Heart left ventricle (tissue), 16 donors: ENCODE measurements around the gene FRAT2. TPM values are rescaled to one million over a fixed set of nuclear protein-coding genes. Genes with fewer than 3 reads are reported as not detected.
"Not testable (repeated sequence)": the region's sequence is repeated elsewhere in the genome, so short reads cannot be mapped to it uniquely, and the experiment has no call there.

Experiments
- ATAC-seq, 4 donors: fragments of 200-7000 bp; cut with Tn5 transposase; one replicate each; pipeline ENCODE4 v1.9.1; 2020 to 2022; ENCODE audit warnings: moderate library complexity in 4 of 4, mild to moderate bottlenecking in 3 of 4, moderate number of reproducible peaks in 1 of 4
- DNase-seq, 5 donors: peaks; one replicate each; pipeline ENCODE4 v3.0.0-alpha.2; 2020
- H3K27ac ChIP-seq, 12 donors: fragments of 200-600 bp; sonication (generic) in 4 of 12; one replicate each; pipeline versions ENCODE4 v1.5.0 to v1.8.0; 2016 to 2022; ENCODE audit warnings: mild to moderate bottlenecking in 2 of 12
- H3K27me3 ChIP-seq, 9 donors: fragments of 200-600 bp; sonication (generic) in 2 of 9; one replicate each; pipeline versions ENCODE4 v1.5.1 to v1.8.0; 2016 to 2022; ENCODE audit warnings: mild to moderate bottlenecking in 3 of 9
- H3K36me3 ChIP-seq, 9 donors: fragments of 200-600 bp; sonication (generic) in 2 of 9; one replicate each; pipeline versions ENCODE4 v1.5.0 to v1.8.0; 2018 to 2022; ENCODE audit warnings: mild to moderate bottlenecking in 2 of 9
- H3K4me1 ChIP-seq, 12 donors: fragments of 200-600 bp; sonication (generic) in 4 of 12; one replicate each; pipeline versions ENCODE4 v1.5.0 to v1.8.0; 2016 to 2022; ENCODE audit warnings: mild to moderate bottlenecking in 3 of 12
- H3K4me3 ChIP-seq, 12 donors: fragments of 200-600 bp; sonication (generic) in 4 of 12; one replicate each; pipeline versions ENCODE4 v1.5.0 to v1.8.0; 2017 to 2022; ENCODE audit warnings: mild to moderate bottlenecking in 9 of 12, moderate library complexity in 4 of 12
- H3K9me3 ChIP-seq, 12 donors: fragments of 200-600 bp; sonication (generic) in 4 of 12; one replicate each; pipeline versions ENCODE4 v1.5.0 to v1.8.0; 2016 to 2022; ENCODE audit warnings: mild to moderate bottlenecking in 1 of 12
- CTCF ChIP-seq, 12 donors: fragments of 200-600 bp; sonication (generic) in 4 of 12; IDR thresholded peaks; one replicate each; pipeline versions ENCODE4 v1.5.0 to v1.8.0; 2018 to 2022; ENCODE audit warnings: antibody characterized with exemption in 12 of 12, mild to moderate bottlenecking in 5 of 12
- POLR2A ChIP-seq, 2 donors: fragments of 450-650 bp; IDR thresholded peaks; one replicate each; pipeline ENCODE4 v1.6.1; 2017; ENCODE audit warnings: antibody characterized with exemption in 2 of 2, mild to moderate bottlenecking in 2 of 2, moderate library complexity in 2 of 2
- WGBS, 4 donors: extraction: QIAGEN DNeasy Blood & Tissue Kit in 2 of 4; methylation state at CpG; one replicate each; pipeline versions ENCODE4 v1.1.5 to v1.1.7; 2013 to 2018; 5-methylcytosine and 5-hydroxymethylcytosine counted together
- intact Hi-C, 10 donors: fragments of 100-400 bp; cut with DNase I; formaldehyde crosslinking; loops; one replicate each; pipeline versions ENCODE4 v1.11.1 to v1.14.2; 2022
- polyA plus RNA-seq, 2 donors: library from polyadenylated mRNA; stranded (reverse); fragments of 200-250 nt; gene quantifications; one replicate each; pipeline ENCODE4 v1.2.3, GENCODE V29; 2013
- total RNA-seq, 9 donors: library from RNA; depleted of rRNA in 2 of 9; stranded (reverse); fragments of >200 nt in 2 of 9; fragmentation: NEBNext Ultra II Directional in 3 of 9; extraction: Animal tissue kit (Norgen Biotek cat#: 25700) in 3 of 9; gene quantifications; one replicate each; pipeline versions ENCODE4 v1.1.0 to v1.2.4, GENCODE V29; 2016 to 2023
- donor health status: ischemic (EF 13 %, LVEDD 7.1; RV severe dilation, severe dysfunction).
- donor health status: healthy with polysubstance abuse.
- donor health status: DM: no; HTN: yes; CAD: no.
- donor health status: DM: no; HTN: no; CAD: no.
- donor health status: ischemic (EF 25% LVEDD 6.9; RV normal size, moderate dysfunction).
- donor health status: ischemic (EF 25% LVEDD 5.7; RV mildly dilated, moderate dysfunction).
- donor health status: healthy.
- donor health status: DM: yes; HTN: yes; CAD: no.
- donor health status: ischemic (EF 35%, LVEDD 5.7; RV mildly dilated, moderate dysfunction).
- donor health status: nonischemic (EF 11% LVEDD 7.7; RV severe dilation, severe dysfunction).
- donor health status: DM: yes; HTN: yes; CAD: no.
- donor health status: PGD.
- donor health status: ischemic (EF 29% LVEDD 5.4; RV normal size, mild dysfunction).
- donor health status: nonischemic (EF 23%, LVEDD 6.1; RV moderate dilation, normal function).

FRAT2 gene
- total and polyA plus RNA-seq, 11 donors, result 3.4 to 12.4 (median 7.3) TPM

GRCh38 chr10:97353945-97354344, 19.4 kb upstream of the FRAT2 start:
- H3K4me1 ChIP-seq, result peaks cover 0 to 30% (median 8%) of the 10 kb centered on the region in 12 donors
- intact Hi-C loops, result loop anchor here in 3 of 10 donors (2.0 to 10.0 kb wide), 3 partner anchors 33 to 279 kb away; no protein-coding TSS in a partner anchor
- peak in 3 of 4 donors; percentile 16 to 48 (median 30) for ATAC-seq
- H3K27me3 ChIP-seq, result no peaks in the 10 kb centered on the region
- DNase-seq, result no peak
- WGBS, 4 donors, result 80 to 96% (median 94%) methylated on average over 4 of the region's 4 CpGs
- H3K4me3 ChIP-seq, result no peak overlapping the region
- H3K27ac ChIP-seq, result peak overlapping the region in 1 of 12 donors; percentile 74
- H3K36me3 ChIP-seq, result peaks cover 0 to 36% (median 24%) of the 10 kb centered on the region in 9 donors
- no peaks in the 10 kb centered on the region for H3K9me3 ChIP-seq
- no peak for TF ChIP-seq POLR2A (IDR thresholded peaks at IDR 0.05)
- no peak for TF ChIP-seq CTCF (IDR thresholded peaks at IDR 0.05)

- TF ChIP-seq POLR2A (IDR thresholded peaks at IDR 0.05) (no peak), CTCF (IDR thresholded peaks at IDR 0.05) (no peak)
- Histone ChIP-seq H3K9me3 (no peaks in the 10 kb centered on the region), H3K4me1 (peaks cover 0 to 7% (median 0%) of the 10 kb centered on the region in 12 donors), H3K4me3 (no peak overlapping the region), H3K36me3 (peaks cover 0 to 7% (median 0%) of the 10 kb centered on the region in 9 donors), H3K27me3 (no peaks in the 10 kb centered on the region), H3K27ac (no peak overlapping the region)
- DNase-seq (no peak), ATAC-seq (no peak)
- intact Hi-C loops, result loop anchor here in 1 of 10 donors (10.0 kb wide), 1 partner anchor 275 kb away; no protein-coding TSS in a partner anchor
- WGBS, 4 donors, result 88 to 92% (median 90%) methylated on average over 12 of the region's 12 CpGs
These were observed 15.4 kb upstream of the FRAT2 start for GRCh38 chr10:97349752-97350513.

- Histone ChIP-seq H3K4me3 (no peak overlapping the region), H3K9me3 (no peaks in the 10 kb centered on the region), H3K27me3 (no peaks in the 10 kb centered on the region), H3K27ac (no peak overlapping the region), H3K36me3 (peaks cover 0 to 7% (median 0%) of the 10 kb centered on the region in 9 donors), H3K4me1 (no peaks in the 10 kb centered on the region)
- TF ChIP-seq POLR2A (IDR thresholded peaks at IDR 0.05), result no peak
- no peak for TF ChIP-seq CTCF (IDR thresholded peaks at IDR 0.05)
- intact Hi-C loops, result no loop called here
- 95 to 100% (median 98%) methylated on average over 4 of the region's 4 CpGs for WGBS, 4 donors
- no peak for ATAC-seq
- no peak for DNase-seq
These were observed 12.8 kb upstream of the FRAT2 start for GRCh38 chr10:97347317-97347716.

GRCh38 chr10:97343664-97344063, 9.1 kb upstream of the FRAT2 start:
- H3K27me3 ChIP-seq, H3K36me3 ChIP-seq, DNase-seq, H3K9me3 ChIP-seq, ATAC-seq, H3K4me3 ChIP-seq, intact Hi-C loops, H3K4me1 ChIP-seq, H3K27ac ChIP-seq: not testable (repeated sequence)
- 83 to 91% (median 87%) methylated on average over 6 of the region's 6 CpGs for WGBS, 4 donors
